CD4-positive, alpha-beta T cell treated with Interleukin-6 for 4 hours (primary cell): ENCODE measurements around the gene GNG7.
"Not testable (repeated sequence)": the region's sequence is repeated elsewhere in the genome, so short reads cannot be mapped to it uniquely, and the experiment has no call there.

Experiments
- DNase-seq: peaks from one replicate; pipeline ENCODE4 v3.0.0-alpha.2; 2020; ENCODE audit warnings: mixed read lengths

The GNG7 gene

GRCh38 chr19:2726160-2726855 is 23.8 kb upstream of the GNG7 start:
- DNase-seq = no peak

- no peak for DNase-seq
Measured at GRCh38 chr19:2724148-2724557, 21.7 kb upstream of the GNG7 start.

GRCh38 chr19:2723747-2724146 is 21.3 kb upstream of the GNG7 start:
- no peak for DNase-seq

- no peak for DNase-seq
Measured at GRCh38 chr19:2723345-2723715, 20.8 kb upstream of the GNG7 start.

- DNase-seq = no peak
Measured at GRCh38 chr19:2722541-2723344, 20.2 kb upstream of the GNG7 start.

GRCh38 chr19:2721570-2722540 is 19.4 kb upstream of the GNG7 start:
- no peak for DNase-seq

GRCh38 chr19:2720777-2721569 is 18.5 kb upstream of the GNG7 start, which contains the start of gene DIRAS1:
DIRAS1 (minus strand) TSS chr19:2721372; CDS start chr19:2717806, 3,566 bp downstream.
- no peak for DNase-seq

GRCh38 chr19:2719920-2720776 is 17.7 kb upstream of the GNG7 start:
- DNase-seq = no peak

GRCh38 chr19:2719232-2719735 is 16.8 kb upstream of the GNG7 start:
- no peak for DNase-seq

- no peak for DNase-seq
Measured at GRCh38 chr19:2717638-2718541, 15.4 kb upstream of the GNG7 start.

GRCh38 chr19:2716722-2717637 is 14.5 kb upstream of the GNG7 start:
- DNase-seq = no peak

GRCh38 chr19:2716275-2716650 is 13.8 kb upstream of the GNG7 start:
- no peak for DNase-seq

GRCh38 chr19:2715470-2716274 is 13.2 kb upstream of the GNG7 start:
- no peak for DNase-seq

- DNase-seq = no peak
Measured at GRCh38 chr19:2714531-2715269, 12.2 kb upstream of the GNG7 start.

GRCh38 chr19:2714102-2714501 is 11.6 kb upstream of the GNG7 start:
- DNase-seq = not testable (repeated sequence)

GRCh38 chr19:2713170-2713569 is 10.7 kb upstream of the GNG7 start:
- DNase-seq = not testable (repeated sequence)

- DNase-seq = no peak
Measured at GRCh38 chr19:2711875-2712205, 9.3 kb upstream of the GNG7 start.
